ENCODE measurements around the gene SLA2.

DNA sequence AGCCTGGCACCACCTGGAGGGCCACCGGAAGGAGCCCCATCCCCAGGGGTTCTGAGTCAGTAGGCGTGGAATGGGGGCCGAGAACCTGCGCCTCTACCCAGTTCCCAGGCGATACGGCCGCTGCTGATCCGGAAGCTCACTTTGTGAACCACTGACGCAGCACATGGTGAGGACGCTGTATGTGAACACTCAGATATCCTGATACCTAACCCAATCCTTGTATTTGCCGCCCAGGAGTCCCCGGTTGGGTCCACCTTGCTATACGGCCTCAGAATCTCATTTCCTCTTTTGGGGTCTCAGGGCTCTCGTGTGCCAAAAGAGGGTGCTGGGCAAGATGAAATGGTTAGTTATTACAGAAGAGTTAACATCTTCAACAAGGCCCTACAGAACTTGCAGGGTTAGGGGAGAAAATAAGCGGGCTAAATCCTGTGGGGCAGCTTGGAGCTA lies 41.0 kb downstream of the SLA2 start:
- TF ChIP-seq, protein P1, sequence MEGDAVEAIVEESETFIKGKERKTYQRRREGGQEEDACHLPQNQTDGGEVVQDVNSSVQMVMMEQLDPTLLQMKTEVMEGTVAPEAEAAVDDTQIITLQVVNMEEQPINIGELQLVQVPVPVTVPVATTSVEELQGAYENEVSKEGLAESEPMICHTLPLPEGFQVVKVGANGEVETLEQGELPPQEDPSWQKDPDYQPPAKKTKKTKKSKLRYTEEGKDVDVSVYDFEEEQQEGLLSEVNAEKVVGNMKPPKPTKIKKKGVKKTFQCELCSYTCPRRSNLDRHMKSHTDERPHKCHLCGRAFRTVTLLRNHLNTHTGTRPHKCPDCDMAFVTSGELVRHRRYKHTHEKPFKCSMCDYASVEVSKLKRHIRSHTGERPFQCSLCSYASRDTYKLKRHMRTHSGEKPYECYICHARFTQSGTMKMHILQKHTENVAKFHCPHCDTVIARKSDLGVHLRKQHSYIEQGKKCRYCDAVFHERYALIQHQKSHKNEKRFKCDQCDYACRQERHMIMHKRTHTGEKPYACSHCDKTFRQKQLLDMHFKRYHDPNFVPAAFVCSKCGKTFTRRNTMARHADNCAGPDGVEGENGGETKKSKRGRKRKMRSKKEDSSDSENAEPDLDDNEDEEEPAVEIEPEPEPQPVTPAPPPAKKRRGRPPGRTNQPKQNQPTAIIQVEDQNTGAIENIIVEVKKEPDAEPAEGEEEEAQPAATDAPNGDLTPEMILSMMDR (conservative IDR thresholded peaks at IDR 0.05): no peak
- no peak for TF ChIP-seq EZH2 (IDR thresholded peaks at IDR 0.05; ENCODE audit: low read depth)

Measured in PC-9 (cell line).